Suppressor macrophage (primary cell): ENCODE data around the gene CELF2.

Experiments
- DNase-seq, 4 experiments: peaks; one replicate each; pipeline ENCODE4 v3.0.0-alpha.2; 2020 to 2022

The CELF2 gene

GRCh38 chr10:11004144-11005077, 13.3 kb upstream of the CELF2 start:
- DNase-seq: no peak

DNA sequence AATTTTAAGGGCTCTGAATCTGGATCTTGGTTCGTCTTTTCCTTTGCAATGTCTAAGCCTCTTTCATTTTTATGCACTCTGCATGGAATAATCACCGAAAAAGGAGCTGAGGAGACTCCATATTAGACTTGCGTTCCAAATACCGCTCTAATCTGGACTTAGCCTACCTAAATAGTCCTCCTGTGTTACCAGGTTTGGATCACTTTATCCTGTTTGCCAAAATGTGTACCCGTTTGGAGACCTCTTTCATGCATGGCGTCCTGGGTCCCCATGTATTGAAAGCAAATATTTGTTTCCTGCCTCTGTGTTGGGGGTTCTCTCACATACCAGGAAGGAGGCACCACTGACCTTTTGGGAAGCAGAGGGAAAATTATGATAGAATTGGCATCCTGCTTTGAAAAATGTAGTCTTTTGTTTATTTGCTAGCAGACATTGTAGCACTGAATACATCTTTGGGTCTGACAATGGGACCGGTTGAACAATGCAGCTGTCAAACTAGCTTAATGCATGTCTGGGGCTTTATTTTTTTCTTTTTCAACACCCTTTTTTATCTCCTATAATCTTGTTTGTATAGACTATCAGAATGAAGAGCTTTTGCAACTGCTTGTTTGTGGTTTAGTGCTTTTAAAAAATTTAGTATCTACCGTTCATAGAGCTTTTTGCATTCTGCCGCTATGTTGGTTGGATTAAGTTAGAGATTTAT, 11.8 kb upstream of the CELF2 start:
- no peak for DNase-seq

- DNase-seq: no peak
These were observed 11.2 kb upstream of the CELF2 start for GRCh38 chr10:11006428-11006825.

DNA sequence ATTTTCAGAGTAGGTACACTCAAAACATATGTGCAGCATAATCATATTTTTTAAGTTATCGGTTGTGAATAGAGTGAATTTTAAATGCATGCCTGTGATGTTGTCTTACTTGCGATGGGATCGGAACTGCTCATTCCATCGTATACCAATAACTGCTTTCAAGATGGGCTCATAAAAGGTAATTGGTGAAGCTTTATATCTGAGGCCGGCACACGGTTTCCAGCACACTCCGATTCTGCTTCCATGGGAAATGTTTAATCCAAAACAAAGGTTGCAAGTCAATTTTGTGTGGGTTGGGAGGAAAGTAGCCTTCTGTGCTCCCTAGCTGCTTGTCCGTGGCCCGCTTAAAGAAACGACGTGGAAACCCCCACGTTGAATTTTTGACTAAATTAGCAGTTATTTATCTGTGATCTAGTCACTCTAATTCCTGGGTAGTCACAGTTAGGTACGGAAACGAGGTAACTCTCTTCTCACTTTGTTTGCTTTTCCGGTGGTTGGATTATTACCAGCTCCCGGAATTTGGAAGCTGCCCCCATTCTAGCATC, 10.1 kb upstream of the CELF2 start:
- DNase-seq: no peak

- no peak for DNase-seq
These were observed 8.0 kb upstream of the CELF2 start for GRCh38 chr10:11009471-11010308.

GRCh38 chr10:11010582-11010981, 7.1 kb upstream of the CELF2 start:
- DNase-seq: no peak

DNA sequence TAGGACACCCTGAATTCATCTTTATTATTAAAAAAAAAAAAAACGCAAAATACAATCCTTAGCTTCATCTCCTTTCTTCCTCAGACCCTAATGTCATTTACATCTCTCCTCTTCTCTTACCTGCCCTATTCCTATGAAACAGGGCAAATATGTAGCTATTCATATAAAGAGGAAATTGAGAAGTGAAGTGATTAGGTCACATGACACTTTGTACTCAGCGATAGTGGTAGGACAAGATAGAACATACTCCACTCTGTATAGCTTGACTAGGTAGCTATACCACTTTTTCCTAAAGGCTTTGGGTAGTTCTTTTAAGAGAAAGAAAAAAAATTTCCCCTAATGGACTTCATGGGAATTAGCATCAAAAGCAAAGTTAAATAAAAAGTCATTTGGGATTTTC, 6.2 kb upstream of the CELF2 start:
- no peak for DNase-seq

- no peak for DNase-seq
These were observed 5.7 kb upstream of the CELF2 start for GRCh38 chr10:11011984-11012383.

DNA sequence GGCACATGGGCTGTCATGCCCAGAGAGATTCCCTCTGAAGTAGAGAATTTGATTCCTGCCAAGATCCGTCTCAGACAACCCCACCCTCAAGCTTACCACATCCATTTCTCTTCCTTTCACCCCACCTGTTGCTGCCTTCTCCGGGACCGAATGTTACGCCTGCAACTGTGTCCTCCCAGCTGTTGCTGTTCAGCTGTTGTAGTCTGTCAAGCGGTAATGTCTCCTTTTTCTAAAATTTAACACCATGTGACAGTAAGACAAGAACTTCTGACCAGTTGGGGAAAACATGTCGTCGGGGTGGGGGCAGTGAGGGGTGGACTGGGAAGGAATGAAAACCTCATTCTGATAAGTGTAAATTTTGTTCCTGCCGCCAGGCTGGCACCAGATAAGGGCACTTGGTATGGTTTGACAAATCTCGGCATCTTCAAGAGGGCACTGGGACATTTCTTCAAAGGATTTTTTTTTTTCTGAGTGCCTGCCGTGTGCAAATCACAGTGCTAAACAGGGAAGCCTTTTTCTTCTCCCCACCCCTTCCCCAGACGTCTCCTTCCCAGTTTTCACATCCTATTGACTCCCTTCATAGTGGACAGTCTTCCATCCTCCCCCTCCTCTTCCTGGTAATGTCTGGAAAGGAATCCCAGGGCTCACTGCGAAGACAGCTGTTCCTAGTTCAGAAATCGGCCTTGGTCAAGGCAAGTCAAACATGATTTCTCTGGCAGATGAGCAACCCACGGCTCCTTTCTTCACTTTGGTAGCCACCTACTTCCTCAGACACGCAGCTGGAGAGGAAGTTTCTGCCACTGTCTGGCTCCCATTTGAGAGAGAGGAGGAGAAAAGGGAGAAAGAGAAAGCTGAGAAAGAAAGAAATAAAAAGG, 5.0 kb upstream of the CELF2 start:
- DNase-seq: peak; percentile 53 to 68 (median 58)

GRCh38 chr10:11013836-11014235, 3.8 kb upstream of the CELF2 start:
- DNase-seq: no peak

DNA sequence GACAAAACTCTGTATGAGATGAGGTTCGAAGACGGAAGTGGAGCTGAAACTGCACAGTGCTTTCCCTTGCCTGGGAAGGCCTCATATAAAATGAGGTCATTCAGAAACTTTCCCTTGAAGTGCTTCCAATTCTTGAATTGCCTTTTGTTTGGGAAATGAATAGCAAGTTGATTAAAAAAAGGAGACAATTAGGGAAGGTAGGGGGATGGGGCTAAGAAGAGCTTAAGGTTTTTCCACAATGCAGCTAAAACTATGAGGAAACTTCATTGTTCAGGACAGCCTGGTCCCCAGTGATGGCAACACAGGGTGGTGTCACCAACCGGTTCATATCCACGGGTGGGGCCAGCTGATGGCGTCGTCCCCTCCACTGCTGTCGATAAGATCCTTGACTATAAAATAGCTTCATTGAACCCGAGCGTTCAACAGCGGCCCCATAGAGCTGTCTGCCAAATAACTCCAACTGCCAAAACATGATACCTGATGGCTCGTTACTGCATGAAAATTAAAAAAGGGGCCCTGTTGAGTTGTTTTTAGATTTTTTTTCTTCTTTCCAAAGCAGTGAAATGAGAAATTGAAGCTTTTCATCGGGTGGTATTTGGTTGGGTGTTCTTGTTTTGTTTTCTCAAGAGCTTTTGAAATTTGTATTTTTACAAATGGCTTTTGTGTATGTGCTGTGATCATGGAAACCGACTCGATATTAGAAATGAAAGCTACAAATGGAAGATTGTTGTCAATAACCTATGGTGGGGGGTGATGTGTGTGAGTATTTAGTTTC, 2.8 kb upstream of the CELF2 start:
- DNase-seq: no peak

DNA sequence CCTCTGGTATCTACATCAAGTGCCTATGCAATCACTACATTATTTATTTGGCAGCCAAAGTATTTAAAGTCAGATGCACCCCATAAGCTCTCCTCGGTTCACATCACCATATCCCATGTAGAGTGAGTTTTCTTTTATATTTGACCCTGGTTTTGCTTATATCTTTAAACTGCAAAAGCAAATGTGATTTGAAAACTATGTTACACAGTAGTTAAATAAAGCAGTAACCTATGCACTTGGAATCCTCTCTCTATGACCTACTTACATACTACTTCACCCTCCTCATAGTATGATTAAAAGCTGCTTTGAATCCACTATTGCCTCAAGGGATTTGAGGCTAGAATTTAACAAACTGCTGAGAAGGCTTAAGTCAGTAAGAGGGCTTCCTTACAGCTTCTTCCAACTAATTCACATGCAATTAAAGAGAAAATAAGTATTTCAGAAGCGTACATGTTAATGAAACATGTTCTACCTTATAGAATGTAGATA, 2.2 kb upstream of the CELF2 start:
- no peak for DNase-seq

DNA sequence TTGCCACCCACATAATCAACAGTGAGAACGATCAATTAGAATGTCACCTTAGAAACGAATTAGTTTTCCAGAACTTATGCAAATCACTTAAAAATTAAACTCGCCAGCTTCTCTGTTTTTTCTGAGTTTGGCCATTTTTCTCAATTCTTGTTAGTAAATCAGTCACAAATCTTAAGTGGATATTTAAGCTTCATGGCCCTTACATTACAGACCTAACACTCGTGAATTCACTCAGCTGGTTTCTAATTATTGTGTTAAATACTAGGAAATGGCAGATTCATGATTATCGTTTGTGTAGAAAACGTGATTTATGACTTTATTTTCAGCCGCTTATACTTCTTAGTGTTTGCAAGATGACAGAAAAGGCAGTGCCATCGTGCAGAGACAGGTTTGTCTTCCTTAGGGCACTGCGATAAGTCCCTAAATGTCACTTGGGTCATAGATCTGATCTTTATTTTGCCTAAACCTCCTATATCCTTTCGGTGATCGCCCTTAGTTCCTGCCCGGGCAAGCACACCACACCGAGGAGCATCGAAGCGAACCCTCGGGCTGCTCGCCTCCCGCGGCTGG, 587 bp upstream of the CELF2 start:
- peak in 2 of 4 experiments; percentile 9 to 22 for DNase-seq

GRCh38 chr10:11018432-11018841, 765 bp downstream of the CELF2 start:
- peak in 1 of 4 experiments; percentile 13 for DNase-seq

- peak in 1 of 4 experiments; percentile 9 for DNase-seq
These were observed 1.4 kb downstream of the CELF2 start for GRCh38 chr10:11018855-11019631.

GRCh38 chr10:11019724-11020547, 2.3 kb downstream of the CELF2 start:
- no peak for DNase-seq

DNA sequence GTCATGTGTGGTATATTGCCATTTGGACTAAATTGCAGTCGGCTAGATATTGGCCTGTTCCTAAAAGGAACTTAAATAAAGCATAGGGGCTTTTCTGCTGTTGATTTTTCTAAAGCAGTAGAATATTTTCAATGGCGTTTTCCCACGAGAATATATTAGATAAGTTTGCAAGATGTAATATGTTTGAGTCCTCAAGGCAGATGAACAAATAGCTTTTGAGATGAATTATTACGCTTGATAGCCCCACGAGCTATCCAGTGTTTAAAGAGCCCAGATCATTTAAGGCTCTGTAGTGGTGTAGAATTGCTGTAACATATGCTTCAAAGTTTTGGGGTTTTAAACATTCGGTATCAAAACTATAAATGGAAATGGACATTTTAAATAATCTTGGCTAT, 2.9 kb downstream of the CELF2 start:
- no peak for DNase-seq

DNA sequence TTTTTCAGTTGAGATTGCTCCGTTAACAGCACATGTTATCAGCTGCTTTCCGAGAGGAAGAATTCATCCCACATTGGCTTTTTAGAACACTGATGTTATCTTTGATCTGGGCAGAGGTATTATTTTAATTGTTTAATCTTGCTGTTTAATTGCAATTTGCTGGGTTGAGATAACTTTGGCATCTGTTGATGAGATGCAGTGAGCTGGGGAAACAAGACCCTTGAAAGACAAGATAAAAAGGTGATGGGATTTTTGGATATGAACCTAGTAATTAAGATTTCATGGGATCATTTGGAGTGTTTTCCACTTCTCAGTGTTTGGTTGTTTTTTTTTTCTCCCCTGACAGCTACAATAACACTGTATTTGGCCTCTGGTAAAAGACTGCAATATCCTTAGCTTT, 4.5 kb downstream of the CELF2 start:
- no peak for DNase-seq
